ENCODE measurements around the gene RTN1.

The RTN1 gene

DNA sequence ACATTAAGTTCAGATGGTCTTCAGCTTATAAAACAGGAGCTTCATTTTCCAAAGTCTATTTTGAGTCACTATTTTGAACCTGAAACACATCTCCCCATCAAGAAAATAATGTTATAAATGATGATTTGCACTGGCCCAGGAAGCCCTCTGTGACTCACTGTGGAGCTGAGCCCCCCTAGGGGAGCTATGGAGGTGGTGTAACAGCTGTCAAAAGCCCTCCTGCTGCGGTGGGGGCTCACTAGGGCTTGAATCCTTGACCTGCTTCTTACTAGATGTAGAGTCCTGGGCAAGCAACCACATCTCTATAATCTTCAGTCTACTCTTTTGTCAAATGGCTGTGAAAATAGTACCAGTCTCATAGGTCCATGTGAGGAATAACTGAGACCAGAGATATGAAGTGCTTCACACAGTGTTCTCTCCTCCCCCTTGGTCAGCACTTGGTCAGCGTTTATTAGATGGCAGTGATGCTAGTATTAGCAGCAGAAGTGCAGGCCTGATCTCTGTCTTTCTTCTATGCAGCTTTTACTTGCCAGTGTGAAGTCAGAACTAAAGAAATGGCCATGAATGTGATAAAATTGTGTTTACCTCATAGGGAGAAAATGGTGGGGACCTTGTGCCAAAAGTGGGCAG lies 83.4 kb downstream of the RTN1 start:
- DNase-seq (ENCODE audit: low read depth): no peak

DNA sequence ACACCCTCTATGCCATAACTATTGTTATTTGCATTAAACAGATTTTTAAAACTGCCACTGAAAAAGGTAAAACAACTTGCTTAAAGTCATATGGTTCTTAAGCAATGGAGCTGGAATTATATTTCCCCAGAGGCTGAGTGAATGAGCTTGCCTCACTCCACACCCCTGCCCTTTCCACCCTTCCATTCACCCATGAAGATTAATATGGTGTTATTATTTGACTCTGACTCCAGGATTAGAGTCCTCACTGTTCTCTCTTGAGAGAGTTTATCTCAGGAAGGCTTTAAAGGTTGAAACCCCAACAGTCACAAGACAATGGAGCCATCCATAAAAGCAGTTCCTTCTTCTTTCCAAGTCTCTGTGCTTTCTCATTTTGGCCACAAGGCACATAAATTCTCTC lies 84.9 kb downstream of the RTN1 start:
- DNase-seq (ENCODE audit: low read depth): no peak

DNA sequence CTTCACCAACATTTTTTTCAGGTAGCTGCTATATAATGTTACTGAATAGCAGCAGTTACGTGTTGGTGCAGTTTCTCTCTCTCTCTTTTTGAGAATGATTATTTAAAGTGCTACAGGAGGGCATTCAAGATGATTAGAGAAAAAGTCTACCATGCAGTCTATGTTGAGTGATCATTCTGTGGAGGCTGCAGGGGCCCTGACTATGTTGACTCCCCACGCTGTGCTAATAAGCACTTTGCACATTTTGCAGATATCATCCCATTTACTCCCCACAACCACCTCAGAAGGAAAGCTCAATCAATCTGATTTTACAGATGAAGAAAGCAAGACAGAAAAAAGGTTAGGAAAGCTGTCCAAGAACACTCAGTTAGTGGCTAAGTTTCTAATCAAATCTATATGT lies 87.8 kb downstream of the RTN1 start:
- DNase-seq (ENCODE audit: low read depth): no peak

DNA sequence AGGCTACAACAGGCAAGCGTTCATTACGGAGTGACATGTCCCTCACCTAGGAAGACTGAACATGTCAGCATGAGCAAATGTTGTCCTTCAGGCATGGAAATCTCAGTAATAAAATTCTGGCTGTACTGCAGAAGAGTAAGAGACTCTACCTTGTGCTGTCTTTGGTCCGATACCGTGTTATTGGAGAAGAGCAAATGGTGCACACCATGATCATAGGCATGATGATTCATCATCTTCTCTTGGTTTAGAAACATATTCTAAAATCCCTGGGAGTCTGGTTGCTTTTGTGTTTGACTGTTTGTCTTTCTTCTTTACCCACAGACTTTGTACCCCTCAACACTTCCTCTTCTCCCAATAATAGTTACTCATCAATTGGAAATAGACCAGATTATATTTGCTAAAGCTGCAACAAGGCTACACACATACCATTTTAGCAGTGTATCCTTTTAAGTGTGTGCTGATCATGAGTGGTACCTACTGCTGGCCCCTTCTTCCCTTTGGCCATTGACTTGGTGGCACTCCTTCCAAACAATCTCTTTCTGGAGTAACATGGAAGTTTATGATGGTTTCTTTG lies 93.5 kb downstream of the RTN1 start:
- DNase-seq (ENCODE audit: low read depth): no peak

DNA sequence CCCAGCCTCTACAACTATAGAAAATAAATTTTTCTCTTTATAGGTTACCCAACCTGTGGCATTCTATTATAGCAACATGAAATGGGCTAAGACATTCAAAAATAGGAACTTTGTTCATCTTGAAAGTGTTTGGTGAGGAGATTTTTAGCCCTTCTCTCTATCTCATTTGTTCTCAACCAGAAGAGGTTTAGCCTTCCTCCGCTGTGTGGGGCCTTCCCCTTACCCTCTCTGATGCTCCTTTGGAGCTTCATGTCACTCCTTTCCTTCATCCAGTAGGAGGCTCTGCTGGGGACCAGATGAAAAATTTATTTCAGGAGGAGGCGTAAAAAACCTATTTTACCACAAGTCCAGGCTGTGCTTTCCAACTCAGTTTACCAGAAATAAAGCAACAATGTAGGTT lies 94.1 kb downstream of the RTN1 start:
- DNase-seq (ENCODE audit: low read depth): no peak

DNA sequence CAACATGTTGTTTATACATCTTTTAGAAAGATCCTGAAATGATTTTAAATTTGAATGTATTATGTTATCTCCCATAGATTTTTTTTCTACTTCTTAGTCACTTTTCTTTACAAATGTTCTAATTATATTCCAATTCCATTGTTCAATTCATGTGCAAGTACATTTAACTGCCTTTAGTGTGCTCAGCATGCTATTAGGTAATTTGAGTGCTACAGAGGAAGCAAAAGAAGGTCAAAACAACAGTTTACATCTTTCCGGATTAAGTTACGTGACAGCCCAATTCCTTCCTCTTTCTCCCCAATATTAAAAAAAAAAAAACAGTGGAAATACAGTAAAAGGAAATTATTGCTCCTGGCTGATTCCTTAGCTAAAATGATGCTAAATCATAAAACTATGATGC lies 98.3 kb downstream of the RTN1 start:
- no peak for DNase-seq (ENCODE audit: low read depth)

DNA sequence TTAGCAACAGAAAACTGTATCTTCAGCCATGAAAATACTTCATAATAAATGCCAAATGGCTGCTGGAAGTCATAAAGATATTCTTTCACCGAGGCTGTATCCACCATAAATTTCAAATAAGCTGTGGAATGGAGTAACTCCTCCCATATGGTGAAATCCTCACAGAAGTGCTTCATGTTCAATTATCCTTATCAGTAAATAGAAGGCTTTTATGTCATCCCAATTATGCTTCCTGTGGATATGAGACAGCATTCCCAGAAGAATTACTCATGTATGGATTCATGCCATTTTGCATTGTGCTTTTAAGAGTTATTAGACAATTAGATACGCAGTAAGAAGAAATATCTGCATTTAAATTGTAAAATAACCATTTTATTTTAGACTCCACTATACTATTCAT lies 99.0 kb downstream of the RTN1 start:
- no peak for DNase-seq (ENCODE audit: low read depth)

DNA sequence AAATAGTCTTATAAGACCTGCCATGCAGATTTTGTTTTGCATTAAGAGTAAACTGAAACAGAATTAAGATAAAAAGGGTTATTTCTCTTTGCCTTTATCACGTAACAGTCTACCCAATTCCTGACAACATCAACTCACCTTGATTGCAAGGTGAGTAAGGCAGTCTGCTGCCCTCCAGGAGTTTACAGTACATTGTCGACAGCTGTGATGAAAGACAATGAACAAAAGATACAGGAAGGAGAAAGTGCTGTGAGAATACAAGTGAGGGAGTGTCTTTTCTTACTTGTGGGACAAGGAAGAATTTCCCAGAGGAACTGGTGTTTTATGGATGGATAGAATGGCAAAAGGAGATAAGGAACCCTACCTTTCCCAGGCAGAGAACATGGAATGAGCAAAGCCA lies 101.0 kb downstream of the RTN1 start:
- DNase-seq (ENCODE audit: low read depth): no peak

DNA sequence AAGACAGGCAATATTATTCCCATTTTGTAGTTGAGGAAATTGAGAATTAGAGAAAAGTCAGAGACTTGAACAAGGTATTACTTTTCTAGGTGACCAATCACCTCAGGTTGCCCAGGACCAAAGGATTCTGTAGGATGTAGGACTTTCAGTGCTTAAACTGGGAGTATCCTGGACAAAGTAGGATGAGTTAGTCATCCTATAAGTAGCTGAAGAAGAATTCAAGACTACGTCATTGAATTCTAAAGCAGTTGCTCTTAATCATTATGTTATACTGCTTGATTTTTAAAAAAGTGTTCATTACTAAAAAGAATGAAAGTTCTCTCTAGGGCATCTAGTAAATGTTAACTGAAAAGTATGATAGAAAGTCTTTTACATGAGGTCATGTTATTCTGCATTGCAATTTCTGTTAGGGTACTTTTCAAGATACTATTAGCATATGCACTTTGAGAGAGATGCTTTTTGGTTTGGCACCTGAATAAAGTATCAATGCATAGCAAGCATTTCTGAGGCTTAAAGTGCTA lies 101.7 kb downstream of the RTN1 start:
- no peak for DNase-seq (ENCODE audit: low read depth)

DNA sequence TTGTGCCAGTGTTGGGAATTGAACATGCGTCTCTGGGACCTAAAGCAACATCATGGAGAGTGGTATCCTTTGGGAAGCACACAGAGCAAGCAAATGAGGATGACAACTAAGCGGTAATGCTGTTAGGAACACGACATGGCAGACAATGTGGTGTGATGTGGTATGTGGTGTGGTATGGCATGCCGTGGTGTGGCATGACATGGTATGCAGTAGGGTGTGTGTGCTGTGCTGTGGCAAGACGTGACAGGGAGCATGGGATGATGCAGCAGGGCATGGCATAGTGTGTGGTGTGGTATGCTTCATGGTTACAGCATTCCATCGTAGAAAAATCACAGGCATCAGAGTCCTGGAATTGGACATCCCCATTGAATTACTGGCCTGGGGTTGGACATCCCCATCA lies 108.7 kb downstream of the RTN1 start:
- DNase-seq (ENCODE audit: low read depth): no peak

DNA sequence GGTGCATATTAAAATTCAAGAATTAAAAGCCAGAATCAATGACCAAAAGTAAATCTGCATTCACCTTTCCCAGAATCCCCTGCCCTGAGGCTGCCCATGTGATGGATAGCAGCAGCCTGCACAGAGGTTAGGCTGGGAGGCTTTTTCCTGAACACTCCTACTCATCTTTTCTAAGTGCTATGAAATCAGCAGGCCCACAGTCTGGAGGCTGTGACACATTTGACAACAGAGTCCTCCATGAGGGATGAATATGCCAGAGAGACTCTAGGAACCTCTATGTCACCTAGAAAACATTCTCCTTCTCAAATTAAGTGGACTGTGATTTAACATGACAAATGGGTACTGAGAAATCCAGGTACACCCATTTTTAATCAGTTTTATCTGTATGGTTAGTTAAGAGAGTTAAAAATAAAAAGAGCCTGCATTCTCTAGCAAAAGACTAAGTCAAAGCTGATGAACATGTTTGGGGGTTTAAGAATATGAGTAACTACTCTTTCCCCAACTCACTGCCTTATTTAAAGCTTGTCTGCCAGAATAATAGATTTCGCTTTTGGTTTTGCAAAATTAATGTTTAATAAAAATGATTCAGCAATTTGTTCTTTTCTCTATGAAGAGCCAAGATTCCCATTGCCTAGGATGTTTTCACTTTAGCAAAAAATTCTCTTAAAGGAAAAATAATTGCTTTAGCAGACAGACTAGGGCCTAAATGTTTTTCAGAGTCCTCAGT lies 115.0 kb downstream of the RTN1 start:
- DNase-seq (ENCODE audit: low read depth): no peak

DNA sequence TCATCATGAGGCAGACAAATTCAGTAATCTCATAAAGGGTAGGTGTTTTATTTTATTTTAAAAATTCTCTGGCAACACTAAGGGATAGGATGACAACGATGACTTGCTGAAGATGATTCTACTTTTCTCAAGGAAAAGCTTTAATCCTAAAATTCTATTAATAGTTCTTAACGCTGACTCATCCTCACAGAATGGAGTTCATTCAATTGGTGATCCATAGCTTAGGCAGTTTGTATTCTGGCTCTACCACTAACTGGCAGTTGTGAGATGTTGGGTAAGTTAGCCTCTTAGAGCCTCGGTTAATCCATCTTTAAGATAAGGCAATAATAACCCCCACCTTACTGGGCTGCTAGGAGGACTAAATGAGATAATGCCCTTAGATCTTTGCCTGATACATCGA lies 116.3 kb downstream of the RTN1 start:
- no peak for DNase-seq (ENCODE audit: low read depth)

DNA sequence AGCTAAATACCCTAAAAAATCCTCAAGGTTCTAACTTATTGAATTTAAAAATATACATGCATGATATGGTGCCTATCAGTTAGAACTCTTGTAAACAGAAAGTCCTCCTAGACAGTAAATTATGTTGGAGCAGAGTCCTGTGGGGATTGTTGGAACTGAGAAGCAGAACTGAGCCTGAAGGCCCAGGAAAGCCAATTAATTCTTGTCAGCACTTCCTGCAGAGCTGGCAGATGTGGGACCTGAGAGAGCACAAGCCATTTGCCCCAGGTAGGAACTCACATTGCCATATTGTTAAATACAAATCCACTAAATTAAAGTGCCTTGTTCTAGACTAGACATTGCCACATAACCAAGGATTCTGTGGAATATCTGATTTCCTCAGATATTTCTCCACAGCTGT lies 117.1 kb downstream of the RTN1 start:
- DNase-seq (ENCODE audit: low read depth): no peak

DNA sequence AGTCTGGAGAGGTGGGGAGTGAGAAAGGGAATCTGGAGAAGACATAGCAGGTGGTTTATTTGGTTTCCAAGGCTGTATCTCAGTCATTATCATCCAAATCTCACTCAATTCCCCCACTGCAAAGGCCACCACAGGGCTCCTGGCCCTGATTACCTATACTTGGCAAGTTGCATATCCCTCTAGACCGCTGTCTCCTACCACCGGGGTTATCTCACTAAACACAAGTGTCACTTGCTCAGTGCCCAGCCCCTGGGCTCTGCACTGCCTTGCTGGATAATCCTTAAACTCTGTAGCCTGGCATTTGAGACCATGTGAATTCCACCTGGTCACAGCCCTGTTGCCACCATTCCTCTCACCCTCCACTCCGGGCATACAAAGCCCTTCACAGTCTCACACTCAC lies 119.0 kb downstream of the RTN1 start:
- DNase-seq (ENCODE audit: low read depth): no peak

DNA sequence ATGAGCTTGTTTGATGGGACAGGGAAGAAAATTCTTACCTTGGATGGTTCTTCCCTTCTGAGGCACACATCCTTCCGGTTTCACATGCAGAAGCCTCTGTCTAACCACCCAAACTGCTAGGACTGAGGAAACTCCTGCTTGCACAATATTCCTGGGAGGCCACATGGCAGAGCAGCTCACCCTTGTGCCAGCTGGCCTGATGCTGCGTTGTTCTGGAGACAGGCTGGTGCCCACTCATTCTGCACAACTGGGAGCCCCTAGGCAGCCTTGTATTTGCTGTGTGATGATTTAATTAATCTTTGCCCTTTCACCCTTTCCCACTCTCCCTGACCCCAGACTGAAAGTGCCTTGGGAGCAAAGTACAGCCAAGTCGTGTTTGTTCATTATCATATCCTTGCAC lies 130.8 kb downstream of the RTN1 start:
- no peak for DNase-seq (ENCODE audit: low read depth)

DNA sequence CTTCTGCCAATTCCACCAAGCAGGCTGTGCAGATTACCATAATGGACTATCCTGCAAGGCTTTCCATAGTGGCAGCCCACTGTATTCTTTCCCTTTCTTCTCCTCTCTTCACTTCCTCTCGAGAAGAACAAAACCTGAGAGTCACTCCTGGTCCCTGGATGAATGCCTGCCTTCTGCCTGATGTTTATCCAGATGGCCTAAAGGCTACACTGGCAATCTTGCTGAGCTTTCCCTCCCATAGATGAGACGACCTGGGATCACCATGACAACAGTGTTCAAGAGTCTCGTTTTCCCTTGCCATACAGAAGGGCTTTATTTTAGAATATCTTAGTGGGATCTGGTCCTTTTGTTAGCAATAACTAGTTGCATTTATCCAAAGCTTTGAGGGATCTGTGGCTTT lies 142.3 kb downstream of the RTN1 start:
- DNase-seq (ENCODE audit: low read depth): no peak

DNA sequence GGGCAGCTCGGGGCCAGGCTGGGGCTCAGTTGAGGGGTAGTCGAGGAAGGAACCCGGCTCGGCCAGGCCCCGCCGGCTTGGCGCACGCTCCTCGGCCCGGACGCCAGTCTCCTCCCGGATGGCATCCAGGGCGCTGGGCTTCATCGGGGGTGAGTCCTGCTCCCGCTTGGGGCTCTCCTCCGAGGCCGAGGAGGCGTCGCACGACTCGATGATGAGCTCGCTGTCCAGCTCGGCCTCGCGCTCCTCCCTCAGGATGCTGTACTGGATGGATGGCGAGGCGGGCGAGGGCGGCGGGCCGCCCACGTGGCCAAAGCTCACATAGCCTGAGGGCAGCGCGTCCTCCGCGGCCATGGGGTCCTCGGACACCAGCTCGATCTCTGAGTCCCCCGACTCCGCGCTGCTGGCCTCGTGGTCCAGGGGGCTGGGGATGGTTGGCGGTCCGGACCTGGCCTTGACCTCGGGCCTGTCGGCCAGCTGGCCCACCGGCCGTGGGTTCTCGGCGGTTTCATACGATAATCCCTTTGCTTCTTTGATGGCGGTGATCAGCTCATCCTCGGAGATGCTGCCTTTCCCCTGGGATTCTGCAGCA lies 143.4 kb downstream of the RTN1 start:
- DNase-seq (ENCODE audit: low read depth): no peak

DNA sequence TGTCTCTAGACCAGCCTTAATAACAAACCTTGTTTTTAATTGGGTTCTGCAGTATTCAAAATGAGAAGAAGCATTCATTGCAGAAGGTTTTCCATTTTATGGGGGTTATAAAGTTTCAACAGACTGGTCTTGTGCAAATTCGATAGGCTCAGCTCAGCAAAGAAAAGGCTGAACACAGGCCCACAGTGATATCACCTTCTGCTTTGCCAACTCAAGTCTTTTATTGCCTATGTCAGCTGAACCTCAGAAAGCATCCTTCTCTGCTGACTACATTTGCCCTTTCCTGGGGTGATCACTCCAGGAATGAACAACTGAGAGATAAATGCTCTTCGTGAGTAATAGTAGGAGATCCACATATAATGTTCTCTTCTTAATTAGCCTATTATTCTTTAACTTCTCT lies 159.5 kb downstream of the RTN1 start:
- DNase-seq (ENCODE audit: low read depth): no peak

DNA sequence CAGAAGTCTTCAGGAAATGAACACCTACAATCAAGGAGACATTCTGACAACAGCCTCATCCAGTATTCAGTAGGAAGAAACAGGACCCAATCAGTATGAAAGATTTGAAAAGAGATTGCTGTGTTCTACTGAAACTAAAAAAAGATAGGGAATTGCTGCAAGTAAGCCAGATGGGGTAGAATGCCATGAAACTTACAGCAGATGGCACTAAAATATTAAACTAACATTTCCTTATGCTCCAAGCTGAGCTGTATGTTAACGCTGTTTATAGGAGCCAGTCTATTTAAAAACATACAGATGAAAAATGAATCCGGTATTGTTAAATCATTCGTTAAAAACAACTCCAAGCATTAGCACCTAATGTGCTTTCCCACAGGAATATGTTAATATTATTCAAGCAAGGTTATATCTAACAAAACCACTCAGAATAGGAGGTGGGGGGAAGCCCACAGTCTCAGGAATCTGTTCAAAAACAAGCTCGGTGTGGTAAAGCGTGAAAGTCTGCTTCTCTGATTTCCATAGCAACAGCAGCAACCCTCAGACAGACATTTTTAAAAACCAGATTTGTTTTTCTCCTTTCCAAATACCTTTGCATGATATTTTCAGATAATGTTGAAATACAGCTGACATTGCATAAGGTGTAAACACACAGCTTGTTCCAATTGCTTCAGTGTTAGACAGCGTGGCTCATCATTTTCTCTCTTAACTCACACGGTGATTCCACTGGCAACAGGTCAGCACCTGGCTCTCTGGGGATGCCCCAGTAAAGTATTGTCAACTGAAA lies 162.6 kb downstream of the RTN1 start:
- DNase-seq (ENCODE audit: low read depth): no peak

DNA sequence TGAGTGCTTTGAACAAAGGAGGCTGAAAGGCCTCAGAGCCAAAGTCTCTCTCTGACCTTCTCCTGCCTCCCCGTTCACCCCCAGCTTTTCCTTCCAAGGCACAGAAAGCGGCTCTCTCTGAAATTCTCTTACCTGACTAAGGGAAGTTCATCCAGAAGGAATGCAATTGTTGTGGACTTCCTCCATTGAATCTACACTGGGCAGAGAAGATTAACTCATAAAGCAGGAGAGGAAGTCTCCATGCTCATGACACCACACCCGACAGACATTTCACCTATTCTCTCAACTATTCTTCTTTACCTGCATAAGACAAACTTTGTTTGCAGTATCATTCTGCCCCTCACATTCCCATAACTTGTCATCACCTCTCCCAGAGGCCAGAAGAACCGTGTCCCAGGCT lies 164.7 kb downstream of the RTN1 start:
- no peak for DNase-seq (ENCODE audit: low read depth)

DNA sequence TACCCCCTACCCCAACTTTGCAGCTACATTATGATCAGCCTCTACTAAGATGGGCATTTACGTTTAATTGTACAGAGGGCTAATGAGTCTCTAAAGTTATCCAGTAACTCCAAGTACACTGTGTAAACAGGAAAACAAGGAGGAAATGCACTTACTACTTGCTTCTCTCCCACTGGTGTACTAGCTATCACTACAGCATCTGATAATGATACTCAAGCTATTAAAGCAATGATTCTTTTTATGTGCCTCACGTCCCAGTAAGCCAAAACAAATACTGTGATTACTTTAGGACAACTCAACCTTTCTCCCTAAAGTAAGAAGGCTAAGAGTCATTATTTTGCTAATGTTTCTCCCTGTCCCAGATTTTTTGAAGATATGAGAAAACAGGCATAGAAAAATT lies 165.3 kb downstream of the RTN1 start:
- DNase-seq (ENCODE audit: low read depth): no peak

DNA sequence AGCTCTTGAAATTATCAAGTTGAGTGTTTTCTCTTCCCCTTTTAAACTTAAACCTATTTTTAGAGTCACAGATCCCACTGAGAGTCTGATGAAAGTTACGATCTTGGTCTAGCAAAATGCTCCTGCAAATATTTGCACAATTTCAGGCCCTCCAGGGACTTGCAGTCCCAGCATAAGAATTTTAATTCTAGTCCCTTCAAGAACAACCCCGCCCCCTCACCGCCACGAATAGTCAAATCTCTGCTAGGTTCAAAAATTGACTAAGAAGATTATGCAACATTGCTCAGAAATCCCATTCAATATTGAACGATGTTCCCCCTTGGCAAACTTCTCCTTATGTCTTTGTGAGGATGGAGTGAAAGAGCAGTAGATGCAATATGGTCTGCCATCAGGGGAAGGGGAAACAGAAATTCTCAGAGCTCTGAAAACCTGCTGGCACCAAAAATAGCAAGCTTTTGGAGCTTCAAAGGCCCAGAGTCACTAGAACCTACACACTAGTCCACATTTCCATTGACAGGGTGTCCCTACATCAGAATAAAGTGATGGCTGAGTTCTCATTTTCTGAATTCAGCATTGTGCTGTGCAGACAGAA lies 166.4 kb downstream of the RTN1 start:
- no peak for DNase-seq (ENCODE audit: low read depth)
